HG03432 (cell line): ENCODE results near the gene ANKLE1.
A peak's percentile ranks its signal among the peaks of the same experiment; 100 is the strongest.

Experiments
- ATAC-seq: cut with Tn5 transposase; IDR thresholded peaks from one replicate; pipeline ENCODE4 v1.9.1; 2021; ENCODE audit warnings: mild to moderate bottlenecking, moderate library complexity; ENCODE audit not compliant: unreplicated experiment

Gene ANKLE1

GRCh38 chr19:17305216-17305516, 23.5 kb downstream of the ANKLE1 start:
- no peak for ATAC-seq

- ATAC-seq, result peak; percentile 65
These were observed 24.0 kb downstream of the ANKLE1 start, which contains the start of gene MRPL34 for GRCh38 chr19:17305517-17306284. MRPL34 (plus strand) TSS chr19:17305872; CDS start chr19:17305893, 21 bp downstream.

DNA sequence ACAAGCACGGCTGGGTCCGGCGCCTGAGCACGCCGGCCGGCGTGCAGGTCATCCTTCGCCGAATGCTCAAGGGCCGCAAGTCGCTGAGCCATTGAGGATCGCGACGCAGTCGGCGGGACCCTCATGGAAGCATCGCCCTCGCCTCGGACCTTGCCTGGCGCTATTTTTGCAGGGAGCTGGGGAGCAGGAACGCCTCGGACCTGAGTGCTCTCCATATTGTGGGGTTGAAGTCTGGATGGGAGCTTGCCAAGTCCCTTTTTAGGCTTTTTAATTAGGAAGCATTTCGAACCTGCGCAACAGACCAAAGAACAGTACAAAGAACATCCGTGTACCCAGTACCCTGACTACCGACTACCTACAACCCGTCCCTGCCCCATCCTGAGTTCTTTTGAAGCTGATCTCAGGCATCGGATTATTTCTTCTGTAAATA, 24.6 kb downstream of the ANKLE1 start:
- ATAC-seq, result no peak

DNA sequence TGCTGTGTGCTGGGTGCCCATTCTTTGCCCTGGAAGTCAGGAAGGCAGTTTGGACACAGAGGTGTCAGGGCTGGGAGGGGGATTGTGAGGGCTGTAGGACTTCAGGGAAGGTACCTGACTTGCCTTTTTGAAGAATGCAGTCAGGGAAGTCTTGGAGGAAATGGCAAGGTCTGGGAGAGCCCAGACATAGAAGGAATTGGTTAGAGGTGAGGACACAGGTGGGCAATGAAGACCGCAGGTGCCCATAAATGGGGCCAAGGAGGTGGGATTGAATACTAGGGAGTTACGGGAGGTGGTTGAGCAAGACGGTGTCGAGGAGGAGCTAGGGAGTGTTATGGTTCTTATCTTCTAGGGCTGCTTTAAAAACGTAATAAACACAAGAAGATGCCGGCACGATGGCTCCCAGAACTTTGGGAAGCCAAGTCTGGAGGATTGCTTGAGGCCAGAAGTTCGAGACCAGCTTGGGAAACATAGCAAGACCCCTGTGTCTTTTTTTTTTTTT, 26.2 kb downstream of the ANKLE1 start:
- no peak for ATAC-seq

DNA sequence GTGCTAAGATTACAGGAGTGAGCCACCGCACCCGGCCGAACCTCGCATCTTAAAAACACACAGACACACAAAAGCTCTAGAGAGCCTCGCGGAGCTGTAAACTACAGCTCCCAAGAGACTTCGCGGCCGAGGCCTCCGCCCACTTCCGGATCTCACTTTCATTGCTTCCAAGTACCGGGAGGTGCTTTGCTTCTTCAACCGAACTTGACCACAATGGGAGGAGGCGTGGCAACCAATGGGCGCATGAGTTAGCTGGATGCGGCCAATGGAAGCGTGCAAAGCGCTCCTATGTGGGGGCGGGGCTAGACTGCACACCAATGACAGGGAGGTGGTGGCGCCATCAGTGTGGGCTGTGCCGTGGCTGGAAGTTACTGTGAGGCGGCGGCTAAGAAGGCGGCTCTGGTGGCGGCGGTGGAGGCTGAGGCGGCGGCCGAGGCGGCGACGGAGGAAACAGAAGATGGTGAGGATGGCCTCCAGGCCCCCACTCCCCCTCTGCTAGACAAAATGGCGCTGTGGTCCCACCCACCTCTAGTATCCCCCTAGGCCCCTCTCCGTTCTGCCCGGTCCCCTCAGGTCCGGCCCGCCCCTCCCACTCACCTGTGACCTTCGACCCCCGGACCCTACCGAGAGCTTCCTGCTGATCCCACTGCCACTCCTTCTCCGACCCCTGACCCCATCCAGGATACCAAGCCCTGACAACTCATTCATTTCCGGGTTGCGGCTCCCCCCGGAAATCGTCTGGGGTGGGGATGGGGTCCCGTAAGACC, 27.7 kb downstream of the ANKLE1 start, which contains the start of gene DDA1:
TSS of gene DDA1 (plus strand) at position 366 of the 767 bp plus-strand sequence. CDS start at position 458, 92 bp downstream.
- peak; percentile 49 for ATAC-seq

GRCh38 chr19:17309965-17310461, 28.3 kb downstream of the ANKLE1 start:
- ATAC-seq, result no peak

- no peak for ATAC-seq
These were observed 29.9 kb downstream of the ANKLE1 start for GRCh38 chr19:17311455-17312188.

- ATAC-seq, result no peak
These were observed 30.8 kb downstream of the ANKLE1 start for GRCh38 chr19:17312189-17313113.

GRCh38 chr19:17314007-17314593, 32.4 kb downstream of the ANKLE1 start:
- ATAC-seq, result no peak

- ATAC-seq, result no peak
These were observed 37.3 kb downstream of the ANKLE1 start for GRCh38 chr19:17318966-17319365.

- no peak for ATAC-seq
These were observed 38.0 kb downstream of the ANKLE1 start for GRCh38 chr19:17319473-17320238.

DNA sequence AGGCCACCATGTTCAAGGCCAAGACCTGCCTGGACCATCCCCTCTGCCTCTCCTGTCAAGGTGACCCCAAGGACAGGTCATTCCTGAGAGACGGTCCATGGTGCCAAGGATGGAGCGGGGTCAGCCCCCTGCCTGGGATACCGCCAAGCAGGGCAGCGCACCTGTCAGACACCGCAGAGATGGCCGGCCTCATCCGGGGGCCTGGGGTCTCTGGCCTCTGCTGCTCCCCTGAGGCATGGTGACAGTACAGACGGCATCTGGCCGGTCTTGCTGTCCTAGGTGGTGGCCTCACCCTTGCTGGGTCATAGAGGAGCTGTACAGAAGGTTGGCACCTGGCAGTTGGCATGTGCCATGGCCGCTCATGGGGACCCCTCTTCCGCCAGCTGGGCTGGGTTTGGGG, 38.7 kb downstream of the ANKLE1 start:
- no peak for ATAC-seq

GRCh38 chr19:17321655-17322489, 40.2 kb downstream of the ANKLE1 start:
- ATAC-seq, result no peak

GRCh38 chr19:17322854-17323253, 41.2 kb downstream of the ANKLE1 start:
- ATAC-seq, result no peak

GRCh38 chr19:17323300-17323963, 41.7 kb downstream of the ANKLE1 start:
- no peak for ATAC-seq

GRCh38 chr19:17323964-17324332, 42.2 kb downstream of the ANKLE1 start:
- no peak for ATAC-seq

DNA sequence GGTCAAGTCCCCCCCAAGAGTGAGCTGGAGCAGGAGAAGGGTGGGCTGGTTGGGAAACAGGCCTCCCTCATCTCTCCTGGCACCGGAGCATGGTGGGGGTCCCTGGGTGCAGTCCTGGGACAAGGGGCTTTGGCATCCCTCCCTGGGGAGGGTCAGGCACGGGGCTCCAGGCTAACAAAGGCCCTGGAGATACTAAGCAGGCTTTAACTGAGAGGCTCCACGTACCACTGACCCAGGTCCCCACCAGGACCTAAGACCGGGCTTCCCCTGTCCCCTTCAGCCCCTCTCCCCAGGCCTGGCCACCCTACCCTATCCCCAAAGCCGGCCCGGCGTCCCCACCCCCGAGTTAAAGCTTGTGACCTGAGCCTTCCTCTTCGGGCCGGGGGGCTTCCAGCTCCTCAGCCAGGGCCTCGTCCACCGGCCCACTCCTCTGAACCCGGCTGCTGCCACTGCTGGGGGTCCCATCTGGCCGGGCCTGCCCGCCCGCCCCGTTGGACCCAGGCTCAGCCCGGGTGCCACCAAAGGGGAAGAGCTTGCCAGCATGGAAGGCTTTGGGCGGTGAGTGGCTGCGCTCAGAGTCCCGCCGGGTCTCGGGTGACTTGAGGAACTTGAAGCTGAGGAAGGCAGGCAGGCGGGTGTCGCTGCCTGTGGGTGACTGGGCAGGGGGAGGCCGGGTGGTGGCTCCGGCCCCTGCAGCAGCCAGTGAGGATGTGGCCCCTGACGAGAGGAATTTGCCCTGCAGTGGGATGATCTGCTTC, 42.8 kb downstream of the ANKLE1 start:
- no peak for ATAC-seq
